ENCODE measurements around the gene CARD19.

CARD19 gene

GRCh38 chr9:93096131-93096802 lies at the start of gene CARD19:
Gene CARD19 (plus strand): TSS chr9:93096217. CDS start chr9:93096346, 129 bp downstream.
- Histone ChIP-seq H3K27me3 (ENCODE audit: control insufficient read depth, insufficient read depth, low read length) (peaks cover 6% of the 10 kb centered on the region), H3K4me3 (ENCODE audit: low read depth, low read length) (peak within 1 kb of the TSS; percentile 87), H3K36me3 (ENCODE audit: control insufficient read depth, insufficient read depth, low read length) (no peaks in the 10 kb centered on the region), H3K9ac (ENCODE audit: low read depth, low read length) (peak within 1 kb of the TSS; percentile 66), H3K9me3 (ENCODE audit: control insufficient read depth, insufficient read depth, low read length) (no peaks in the 10 kb centered on the region), H3K4me1 (ENCODE audit: control insufficient read depth, insufficient read depth, low read length) (peaks cover 3% of the 10 kb centered on the region)

- Histone ChIP-seq H3K9ac (ENCODE audit: low read depth, low read length) (no peak overlapping the region), H3K4me3 (ENCODE audit: low read depth, low read length) (no peak overlapping the region), H3K36me3 (ENCODE audit: control insufficient read depth, insufficient read depth, low read length) (no peaks in the 10 kb centered on the region), H3K4me1 (ENCODE audit: control insufficient read depth, insufficient read depth, low read length) (peaks cover 6% of the 10 kb centered on the region), H3K9me3 (ENCODE audit: control insufficient read depth, insufficient read depth, low read length) (no peaks in the 10 kb centered on the region), H3K27me3 (ENCODE audit: control insufficient read depth, insufficient read depth, low read length) (no peaks in the 10 kb centered on the region)
Observed at GRCh38 chr9:93048566-93049448, 47.2 kb upstream of the CARD19 start.

- no peaks in the 10 kb centered on the region for H3K27me3 ChIP-seq (ENCODE audit: control insufficient read depth, insufficient read depth, low read length)
- no peak overlapping the region for H3K4me3 ChIP-seq (ENCODE audit: low read depth, low read length)
- H3K9ac ChIP-seq (ENCODE audit: low read depth, low read length): no peak overlapping the region
- H3K36me3 ChIP-seq (ENCODE audit: control insufficient read depth, insufficient read depth, low read length): no peaks in the 10 kb centered on the region
- H3K4me1 ChIP-seq (ENCODE audit: control insufficient read depth, insufficient read depth, low read length): peaks cover 7% of the 10 kb centered on the region
- H3K9me3 ChIP-seq (ENCODE audit: control insufficient read depth, insufficient read depth, low read length): no peaks in the 10 kb centered on the region
Observed at GRCh38 chr9:93049491-93049890, 46.5 kb upstream of the CARD19 start.

GRCh38 chr9:93050231-93050630 lies 45.8 kb upstream of the CARD19 start:
- Histone ChIP-seq H3K4me3 (ENCODE audit: low read depth, low read length) (no peak overlapping the region), H3K9me3 (ENCODE audit: control insufficient read depth, insufficient read depth, low read length) (no peaks in the 10 kb centered on the region), H3K9ac (ENCODE audit: low read depth, low read length) (no peak overlapping the region), H3K27me3 (ENCODE audit: control insufficient read depth, insufficient read depth, low read length) (no peaks in the 10 kb centered on the region), H3K36me3 (ENCODE audit: control insufficient read depth, insufficient read depth, low read length) (no peaks in the 10 kb centered on the region), H3K4me1 (ENCODE audit: control insufficient read depth, insufficient read depth, low read length) (peaks cover 7% of the 10 kb centered on the region)

GRCh38 chr9:93051680-93052089 lies 44.3 kb upstream of the CARD19 start:
- peaks cover 7% of the 10 kb centered on the region for H3K4me1 ChIP-seq (ENCODE audit: control insufficient read depth, insufficient read depth, low read length)
- H3K36me3 ChIP-seq (ENCODE audit: control insufficient read depth, insufficient read depth, low read length): no peaks in the 10 kb centered on the region
- H3K9ac ChIP-seq (ENCODE audit: low read depth, low read length): no peak overlapping the region
- H3K4me3 ChIP-seq (ENCODE audit: low read depth, low read length): no peak overlapping the region
- H3K27me3 ChIP-seq (ENCODE audit: control insufficient read depth, insufficient read depth, low read length): no peaks in the 10 kb centered on the region
- no peaks in the 10 kb centered on the region for H3K9me3 ChIP-seq (ENCODE audit: control insufficient read depth, insufficient read depth, low read length)

GRCh38 chr9:93052791-93053540 lies 43.1 kb upstream of the CARD19 start:
- H3K9ac ChIP-seq (ENCODE audit: low read depth, low read length): no peak overlapping the region
- H3K4me1 ChIP-seq (ENCODE audit: control insufficient read depth, insufficient read depth, low read length): peaks cover 11% of the 10 kb centered on the region

GRCh38 chr9:93053781-93054331 lies 42.2 kb upstream of the CARD19 start:
- H3K27me3 ChIP-seq (ENCODE audit: control insufficient read depth, insufficient read depth, low read length): no peaks in the 10 kb centered on the region
- no peak overlapping the region for H3K4me3 ChIP-seq (ENCODE audit: low read depth, low read length)
- H3K4me1 ChIP-seq (ENCODE audit: control insufficient read depth, insufficient read depth, low read length): peaks cover 11% of the 10 kb centered on the region
- no peaks in the 10 kb centered on the region for H3K9me3 ChIP-seq (ENCODE audit: control insufficient read depth, insufficient read depth, low read length)
- H3K36me3 ChIP-seq (ENCODE audit: control insufficient read depth, insufficient read depth, low read length): no peaks in the 10 kb centered on the region
- no peak overlapping the region for H3K9ac ChIP-seq (ENCODE audit: low read depth, low read length)

More at GRCh38 chr9:93052791-93053540, 43.1 kb upstream of the CARD19 start:
- Histone ChIP-seq H3K36me3 (ENCODE audit: control insufficient read depth, insufficient read depth, low read length) (no peaks in the 10 kb centered on the region), H3K9me3 (ENCODE audit: control insufficient read depth, insufficient read depth, low read length) (no peaks in the 10 kb centered on the region), H3K4me3 (ENCODE audit: low read depth, low read length) (no peak overlapping the region), H3K27me3 (ENCODE audit: control insufficient read depth, insufficient read depth, low read length) (no peaks in the 10 kb centered on the region)

GRCh38 chr9:93054758-93055704 lies 41.0 kb upstream of the CARD19 start:
- Histone ChIP-seq H3K4me1 (ENCODE audit: control insufficient read depth, insufficient read depth, low read length) (peaks cover 11% of the 10 kb centered on the region), H3K27me3 (ENCODE audit: control insufficient read depth, insufficient read depth, low read length) (peaks cover 3% of the 10 kb centered on the region), H3K9ac (ENCODE audit: low read depth, low read length) (no peak overlapping the region), H3K36me3 (ENCODE audit: control insufficient read depth, insufficient read depth, low read length) (no peaks in the 10 kb centered on the region), H3K9me3 (ENCODE audit: control insufficient read depth, insufficient read depth, low read length) (no peaks in the 10 kb centered on the region), H3K4me3 (ENCODE audit: low read depth, low read length) (no peak overlapping the region)

GRCh38 chr9:93057042-93057702 lies 38.8 kb upstream of the CARD19 start:
- Histone ChIP-seq H3K4me1 (ENCODE audit: control insufficient read depth, insufficient read depth, low read length) (peaks cover 11% of the 10 kb centered on the region), H3K4me3 (ENCODE audit: low read depth, low read length) (no peak overlapping the region), H3K36me3 (ENCODE audit: control insufficient read depth, insufficient read depth, low read length) (no peaks in the 10 kb centered on the region), H3K9me3 (ENCODE audit: control insufficient read depth, insufficient read depth, low read length) (no peaks in the 10 kb centered on the region), H3K27me3 (ENCODE audit: control insufficient read depth, insufficient read depth, low read length) (peaks cover 3% of the 10 kb centered on the region), H3K9ac (ENCODE audit: low read depth, low read length) (no peak overlapping the region)

- H3K4me1 ChIP-seq (ENCODE audit: control insufficient read depth, insufficient read depth, low read length): peaks cover 11% of the 10 kb centered on the region
- H3K9ac ChIP-seq (ENCODE audit: low read depth, low read length): no peak overlapping the region
- H3K9me3 ChIP-seq (ENCODE audit: control insufficient read depth, insufficient read depth, low read length): no peaks in the 10 kb centered on the region
Observed at GRCh38 chr9:93057703-93058354, 38.2 kb upstream of the CARD19 start.

More at GRCh38 chr9:93057703-93058354, 38.2 kb upstream of the CARD19 start:
- Histone ChIP-seq H3K4me3 (ENCODE audit: low read depth, low read length) (peak overlapping the region; percentile 18), H3K36me3 (ENCODE audit: control insufficient read depth, insufficient read depth, low read length) (no peaks in the 10 kb centered on the region), H3K27me3 (ENCODE audit: control insufficient read depth, insufficient read depth, low read length) (peaks cover 3% of the 10 kb centered on the region)

Data from iPS-15b (cell line).